NCI-H226 (cell line): ENCODE results near the gene PBX4.

Experiments
- DNase-seq: peaks from one replicate; pipeline ENCODE4 v3.0.0-alpha.2; 2015

PBX4 gene

DNA sequence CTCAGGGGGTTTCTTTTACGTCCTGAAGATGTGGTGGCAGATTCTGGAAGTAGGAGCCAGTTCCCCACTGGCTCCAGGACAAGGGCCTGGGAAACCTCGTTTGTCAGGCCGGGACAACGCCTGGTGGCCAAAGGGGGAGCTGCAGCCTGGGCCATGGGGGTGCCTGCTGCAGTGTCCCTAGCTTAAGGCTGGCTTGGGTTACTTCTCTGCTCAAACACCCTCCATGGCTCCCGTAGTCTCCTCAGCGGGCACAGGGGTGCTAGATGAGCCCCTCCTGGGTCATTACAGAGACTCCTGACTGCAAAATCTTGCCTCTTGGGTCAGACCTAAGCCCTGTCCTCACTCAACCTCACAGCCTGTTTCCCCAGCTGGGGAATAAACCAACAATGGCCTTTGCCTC is 65.7 kb downstream of the PBX4 start:
- no peak for DNase-seq

DNA sequence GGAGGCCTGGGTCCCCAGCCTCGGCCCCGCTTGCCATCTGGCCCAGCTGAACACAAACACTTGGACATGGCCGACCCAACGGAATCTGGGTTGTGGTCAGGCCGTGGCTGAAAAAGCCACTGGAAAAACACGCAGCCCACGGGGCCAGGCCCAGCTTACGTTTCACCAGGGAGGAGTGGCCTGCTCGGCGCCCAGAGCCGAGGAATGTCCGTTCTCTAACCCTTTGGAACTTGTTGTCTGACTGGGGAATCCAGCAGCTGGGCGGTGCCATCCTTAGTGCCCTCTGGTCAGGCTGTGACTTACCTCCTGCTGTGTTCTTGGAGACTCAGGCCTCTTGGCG is 66.7 kb downstream of the PBX4 start:
- DNase-seq = no peak

DNA sequence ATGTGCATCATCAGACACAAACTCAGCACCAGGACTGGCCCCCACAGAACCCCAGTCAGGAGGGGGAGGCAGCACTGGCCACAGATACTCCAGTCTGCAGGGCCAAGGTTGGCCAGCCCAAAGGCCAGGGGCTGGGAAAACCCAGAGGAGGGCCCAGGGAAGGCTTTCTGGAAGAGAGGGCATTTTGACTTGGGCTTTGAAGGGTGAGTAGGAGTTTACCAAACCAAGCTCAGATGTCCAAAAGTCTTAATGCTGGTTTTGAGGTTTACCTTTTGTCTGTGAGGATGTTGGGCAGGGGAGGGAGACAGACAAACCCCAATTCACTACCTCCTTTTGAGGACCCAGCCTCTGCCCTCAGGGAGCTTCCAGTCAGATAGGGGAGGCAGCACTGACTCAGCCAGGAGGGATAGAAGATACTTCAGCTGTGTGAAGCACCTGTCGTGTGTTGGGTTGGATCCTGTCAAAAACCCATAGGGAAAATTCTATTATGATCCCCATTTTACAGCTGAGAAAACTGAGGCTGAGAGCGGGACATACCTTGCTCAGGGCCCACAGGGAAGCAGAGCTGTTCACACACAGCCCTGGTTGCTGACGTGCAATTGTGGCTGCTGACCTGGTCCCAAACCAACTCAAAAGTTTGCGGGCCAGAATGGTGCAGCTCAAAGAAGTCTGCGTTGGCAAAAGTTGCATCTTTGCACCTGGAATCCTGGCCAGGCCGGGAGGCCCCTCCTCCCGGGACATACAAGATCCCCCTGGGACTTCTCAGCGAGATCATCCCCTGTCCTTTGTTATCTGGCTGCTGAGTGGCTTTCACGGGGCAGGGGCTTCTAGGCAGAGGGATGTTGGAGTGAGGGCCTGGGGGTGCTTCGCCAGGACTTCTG is 67.3 kb downstream of the PBX4 start:
- no peak for DNase-seq

DNA sequence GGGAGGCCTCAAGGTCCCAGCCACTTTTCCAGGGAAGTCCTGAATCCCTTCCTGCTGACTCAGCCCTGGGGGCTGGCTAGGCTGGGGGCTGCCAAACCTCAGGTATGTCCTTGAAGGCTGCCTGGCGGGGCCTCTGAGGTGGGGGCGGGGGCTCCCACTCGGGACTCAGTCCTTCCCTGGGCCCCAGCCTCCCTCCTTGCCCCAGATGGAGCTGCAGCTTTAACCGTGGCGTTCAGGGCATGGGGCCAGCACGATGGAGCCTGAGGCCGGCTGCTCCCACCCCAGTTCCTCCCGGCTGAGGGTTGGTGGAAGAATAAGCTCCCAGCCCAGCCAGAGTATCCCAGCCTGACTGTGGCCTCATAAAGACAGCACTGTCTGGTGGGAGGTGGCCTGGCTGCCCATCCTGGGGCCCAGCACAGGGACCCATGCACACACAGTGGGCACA is 68.0 kb downstream of the PBX4 start:
- no peak for DNase-seq

DNA sequence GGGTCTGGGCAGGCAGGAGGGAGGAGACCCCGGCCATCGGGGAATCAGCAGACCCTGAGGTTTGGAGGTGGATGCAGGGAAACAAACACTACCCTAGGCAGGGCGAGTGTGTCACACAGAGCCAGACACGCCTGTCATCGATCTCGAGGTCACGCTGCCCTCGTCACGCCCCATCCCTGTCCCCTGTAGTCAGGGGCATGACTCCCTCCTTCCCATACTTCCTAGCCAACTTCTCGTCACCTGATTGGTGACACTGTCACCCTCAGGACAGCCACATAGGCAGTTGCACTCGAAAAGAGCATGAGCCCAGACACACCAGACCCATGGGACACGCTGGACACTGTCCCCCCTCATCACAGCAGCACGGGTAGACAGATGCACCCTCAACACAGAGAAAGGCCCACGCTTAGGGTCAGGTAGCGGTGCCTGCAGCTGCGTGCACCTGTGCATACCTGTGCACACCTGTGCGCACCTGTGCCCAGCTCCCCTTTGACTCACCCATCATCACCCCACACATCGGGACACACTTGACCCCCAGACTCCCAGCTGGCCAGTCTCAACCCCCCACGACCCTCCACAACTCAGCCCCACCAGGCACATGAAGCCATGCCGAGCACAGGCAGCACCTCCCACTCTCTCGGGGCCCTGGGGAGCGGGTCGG is 68.6 kb downstream of the PBX4 start:
- no peak for DNase-seq

DNA sequence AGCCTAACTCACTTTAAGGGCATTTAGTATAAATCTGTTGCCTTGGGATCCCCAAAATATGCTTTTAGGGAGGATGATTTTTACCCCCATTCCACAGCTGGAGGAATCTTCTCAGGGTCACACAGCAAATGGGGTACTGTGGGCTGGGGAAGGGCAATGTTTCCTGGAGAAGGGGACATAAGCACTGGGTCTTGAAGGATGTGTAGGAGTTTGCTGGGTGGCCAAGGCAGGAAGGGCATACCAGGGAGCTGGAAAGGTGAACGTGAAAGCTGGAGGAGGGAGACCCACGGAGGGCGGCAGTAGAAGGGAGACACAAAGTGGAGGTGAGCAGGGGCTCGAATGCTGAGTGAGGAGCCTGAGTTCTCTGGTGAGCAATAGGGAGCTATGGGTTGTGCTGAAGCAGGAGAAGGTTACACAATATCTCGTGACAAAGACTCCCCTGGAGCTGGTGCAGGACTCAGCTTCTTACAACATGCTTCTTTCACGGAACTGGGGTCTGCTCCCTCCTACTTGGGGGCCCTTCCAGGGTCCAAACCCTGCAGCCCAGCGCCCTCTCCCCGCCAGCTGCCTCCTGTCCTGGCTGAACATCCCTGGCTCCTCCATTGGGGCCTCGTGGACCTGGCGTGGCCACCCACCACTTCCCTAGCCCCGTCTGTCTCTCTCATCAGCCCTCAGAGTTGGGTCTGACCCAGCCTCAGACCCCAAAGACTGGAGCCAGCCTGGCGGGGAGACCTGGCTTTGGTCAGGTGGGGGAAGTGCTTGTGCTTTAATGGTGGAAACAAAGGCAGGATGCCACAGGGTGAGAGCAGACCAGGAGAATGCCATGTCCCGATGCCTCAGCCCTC is 69.3 kb downstream of the PBX4 start:
- DNase-seq = no peak

DNA sequence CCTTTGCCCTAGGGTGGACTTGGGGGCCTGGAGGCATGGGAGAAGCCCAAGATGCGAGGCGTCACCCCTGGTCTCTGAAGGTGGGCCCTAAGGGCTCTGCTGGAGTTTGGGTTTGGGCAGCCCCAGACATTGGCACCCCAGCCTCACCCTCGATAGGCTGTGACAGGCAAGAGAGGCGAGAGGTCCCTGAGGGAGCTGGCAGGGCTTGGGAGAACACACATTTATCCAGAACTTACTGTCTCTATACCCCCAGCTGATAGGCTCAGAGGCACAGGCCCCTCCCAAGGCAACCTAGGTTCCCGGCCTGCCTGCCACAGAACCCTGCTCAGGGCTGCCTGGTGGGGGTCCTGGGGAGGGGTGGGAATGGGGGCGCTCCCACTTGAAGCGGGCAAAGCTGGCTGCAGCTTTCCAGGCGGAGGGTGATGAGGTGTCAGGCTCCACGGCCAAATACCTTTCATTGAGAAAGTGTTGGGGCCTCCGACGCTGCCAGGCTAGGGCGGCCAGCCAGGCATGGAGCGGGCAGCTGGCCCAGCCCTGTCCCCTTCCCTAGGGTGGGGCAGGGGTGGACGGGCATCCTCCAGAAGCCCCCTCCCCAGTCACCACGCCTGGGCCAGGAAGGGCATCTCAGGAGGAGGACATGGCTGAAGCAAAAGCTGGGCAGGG is 70.7 kb downstream of the PBX4 start:
- no peak for DNase-seq

DNA sequence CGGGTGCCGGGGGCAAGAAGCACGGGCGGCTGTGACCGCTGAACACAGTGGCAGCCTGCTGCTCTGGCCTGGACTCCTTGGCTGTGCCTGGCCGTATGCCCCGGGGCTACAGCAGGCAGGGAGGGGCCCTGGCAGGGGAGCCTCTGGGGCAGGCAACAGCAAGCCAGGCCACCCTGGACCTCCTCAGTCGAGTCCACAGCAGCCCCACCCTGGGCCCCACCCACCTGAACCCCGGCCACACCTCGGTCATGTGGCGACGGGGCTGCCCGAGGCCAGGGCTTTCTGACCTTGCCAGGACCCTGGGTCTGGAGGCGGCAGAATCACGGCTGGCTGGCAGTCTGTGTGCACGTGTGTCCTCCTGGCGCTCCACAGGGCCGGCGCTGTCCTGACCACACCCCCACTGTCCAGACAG is 71.7 kb downstream of the PBX4 start:
- DNase-seq = no peak

DNA sequence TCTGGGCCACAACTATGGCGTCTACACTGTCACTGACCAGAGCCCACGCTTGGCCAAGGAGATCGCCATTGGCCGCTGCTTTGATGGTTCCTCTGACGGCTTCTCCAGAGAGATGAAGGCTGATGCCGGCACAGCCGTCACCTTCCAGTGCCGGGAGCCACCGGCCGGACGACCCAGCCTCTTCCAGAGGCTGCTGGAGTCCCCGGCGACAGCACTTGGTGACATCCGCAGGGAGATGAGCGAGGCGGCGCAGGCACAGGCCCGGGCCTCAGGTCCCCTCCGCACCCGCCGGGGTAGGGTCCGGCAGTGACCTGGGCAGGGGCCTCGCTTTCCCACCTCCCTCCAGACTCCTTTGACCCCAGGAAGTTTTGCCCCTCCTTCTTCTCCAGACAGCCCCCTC is 72.8 kb downstream of the PBX4 start:
- DNase-seq = no peak

DNA sequence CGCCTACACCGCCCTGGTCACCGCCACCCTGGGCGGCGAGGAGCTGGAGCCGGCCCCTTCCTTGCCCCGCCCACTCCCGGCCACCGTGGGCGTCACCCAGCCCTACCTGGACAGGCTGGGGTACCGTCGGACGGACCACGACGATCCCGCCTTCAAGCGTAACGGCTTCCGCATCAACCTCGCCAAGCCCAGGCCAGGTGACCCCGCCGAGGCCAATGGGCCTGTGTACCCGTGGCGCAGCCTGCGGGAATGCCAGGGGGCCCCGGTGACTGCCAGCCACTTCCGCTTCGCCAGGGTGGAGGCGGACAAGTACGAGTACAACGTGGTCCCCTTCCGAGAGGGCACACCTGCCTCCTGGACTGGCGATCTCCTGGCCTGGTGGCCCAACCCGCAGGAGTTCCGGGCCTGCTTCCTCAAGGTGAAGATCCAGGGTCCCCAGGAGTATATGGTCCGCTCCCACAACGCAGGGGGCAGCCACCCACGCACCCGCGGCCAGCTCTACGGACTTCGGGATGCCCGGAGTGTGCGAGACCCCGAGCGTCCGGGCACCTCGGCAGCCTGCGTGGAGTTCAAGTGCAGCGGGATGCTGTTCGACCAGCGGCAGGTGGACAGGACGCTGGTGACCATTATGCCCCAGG is 73.4 kb downstream of the PBX4 start:
- no peak for DNase-seq

DNA sequence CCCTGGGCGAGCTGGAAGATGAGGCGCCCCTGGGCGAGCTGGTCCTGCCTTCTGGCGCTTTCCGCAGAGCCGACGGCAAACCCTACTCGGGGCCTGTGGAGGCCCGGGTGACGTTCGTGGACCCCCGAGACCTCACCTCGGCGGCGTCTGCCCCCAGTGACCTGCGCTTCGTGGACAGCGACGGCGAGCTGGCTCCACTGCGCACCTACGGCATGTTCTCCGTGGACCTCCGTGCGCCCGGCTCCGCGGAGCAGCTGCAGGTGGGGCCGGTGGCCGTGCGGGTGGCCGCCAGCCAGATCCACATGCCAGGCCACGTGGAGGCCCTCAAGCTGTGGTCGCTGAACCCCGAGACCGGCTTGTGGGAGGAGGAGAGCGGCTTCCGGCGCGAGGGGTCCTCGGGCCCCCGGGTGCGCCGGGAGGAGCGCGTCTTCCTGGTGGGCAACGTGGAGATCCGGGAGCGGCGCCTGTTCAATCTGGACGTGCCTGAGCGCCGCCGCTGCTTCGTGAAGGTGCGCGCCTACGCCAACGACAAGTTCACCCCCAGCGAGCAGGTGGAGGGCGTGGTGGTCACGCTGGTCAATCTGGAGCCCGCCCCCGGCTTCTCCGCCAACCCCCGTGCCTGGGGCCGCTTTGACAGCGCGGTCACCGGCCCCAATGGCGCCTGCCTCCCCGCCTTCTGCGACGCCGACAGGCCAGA is 74.1 kb downstream of the PBX4 start:
- DNase-seq = no peak

DNA sequence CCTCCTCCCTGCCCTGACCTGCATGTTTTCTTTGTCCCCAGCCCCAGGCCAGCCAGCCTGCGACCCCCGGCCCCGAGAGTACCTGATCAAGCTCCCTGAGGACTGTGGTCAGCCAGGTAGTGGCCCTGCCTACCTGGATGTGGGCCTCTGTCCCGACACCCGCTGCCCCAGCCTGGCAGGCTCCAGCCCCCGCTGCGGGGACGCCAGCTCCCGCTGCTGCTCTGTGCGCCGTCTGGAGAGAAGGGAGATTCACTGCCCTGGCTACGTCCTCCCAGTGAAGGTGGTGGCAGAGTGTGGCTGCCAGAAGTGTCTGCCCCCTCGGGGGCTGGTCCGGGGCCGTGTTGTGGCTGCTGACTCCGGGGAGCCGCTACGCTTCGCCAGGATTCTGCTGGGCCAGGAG is 74.8 kb downstream of the PBX4 start:
- DNase-seq = no peak

DNA sequence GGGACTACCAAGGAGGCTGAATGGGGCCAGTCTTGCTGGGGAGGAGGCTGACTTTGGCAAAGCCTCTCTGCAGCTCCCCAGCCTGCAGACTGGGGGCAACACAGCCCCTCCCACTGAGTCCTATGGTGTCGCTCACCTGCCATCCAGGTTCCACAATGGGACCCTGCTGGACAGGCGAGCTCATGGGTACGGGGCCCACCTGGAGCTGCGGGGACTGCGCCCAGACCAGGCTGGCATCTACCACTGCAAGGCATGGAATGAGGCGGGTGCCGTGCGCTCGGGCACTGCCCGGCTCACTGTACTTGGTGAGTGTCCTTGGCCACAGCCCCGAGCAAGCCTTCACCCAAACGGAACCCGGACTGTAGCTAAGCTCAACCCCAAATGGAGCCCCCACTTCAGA is 75.4 kb downstream of the PBX4 start:
- DNase-seq = no peak

DNA sequence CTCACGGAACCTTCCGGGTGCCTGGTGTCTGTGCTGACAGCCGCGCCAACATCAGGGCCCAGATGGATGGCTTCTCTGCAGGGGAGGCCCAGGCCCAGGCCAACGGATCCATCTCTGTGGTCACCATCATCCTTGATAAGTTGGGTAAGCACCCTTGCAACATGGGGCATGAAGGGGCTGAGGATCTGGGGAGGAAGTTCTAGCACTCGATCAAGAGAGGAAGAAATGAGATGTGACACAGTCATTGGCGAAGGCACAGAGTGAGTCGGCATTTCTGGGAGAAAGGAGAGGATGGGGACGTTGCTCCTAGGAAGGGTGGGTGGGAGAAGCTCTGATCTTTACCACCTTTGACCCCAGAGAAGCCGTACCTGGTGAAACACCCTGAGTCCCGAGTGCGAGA is 76.0 kb downstream of the PBX4 start:
- DNase-seq = no peak

DNA sequence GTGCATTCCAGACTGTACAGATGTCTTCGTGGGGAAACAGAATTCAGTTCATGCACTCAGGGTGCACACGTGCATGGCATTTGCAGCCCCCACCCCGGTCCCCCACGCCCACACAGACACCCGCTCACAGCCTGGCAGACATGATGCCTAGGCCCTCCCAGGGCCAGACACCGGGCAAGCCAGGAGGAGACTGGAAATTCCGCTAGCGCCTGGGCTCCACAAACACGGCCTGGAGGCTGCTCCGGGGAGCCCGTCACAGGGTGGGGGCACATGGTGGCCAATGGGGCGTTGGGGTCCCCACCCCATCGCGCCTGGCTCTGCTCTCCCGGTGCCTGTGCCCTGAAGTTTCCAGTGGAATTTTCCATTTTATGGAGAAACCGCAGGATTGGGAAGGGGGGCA is 76.9 kb downstream of the PBX4 start:
- DNase-seq = no peak

DNA sequence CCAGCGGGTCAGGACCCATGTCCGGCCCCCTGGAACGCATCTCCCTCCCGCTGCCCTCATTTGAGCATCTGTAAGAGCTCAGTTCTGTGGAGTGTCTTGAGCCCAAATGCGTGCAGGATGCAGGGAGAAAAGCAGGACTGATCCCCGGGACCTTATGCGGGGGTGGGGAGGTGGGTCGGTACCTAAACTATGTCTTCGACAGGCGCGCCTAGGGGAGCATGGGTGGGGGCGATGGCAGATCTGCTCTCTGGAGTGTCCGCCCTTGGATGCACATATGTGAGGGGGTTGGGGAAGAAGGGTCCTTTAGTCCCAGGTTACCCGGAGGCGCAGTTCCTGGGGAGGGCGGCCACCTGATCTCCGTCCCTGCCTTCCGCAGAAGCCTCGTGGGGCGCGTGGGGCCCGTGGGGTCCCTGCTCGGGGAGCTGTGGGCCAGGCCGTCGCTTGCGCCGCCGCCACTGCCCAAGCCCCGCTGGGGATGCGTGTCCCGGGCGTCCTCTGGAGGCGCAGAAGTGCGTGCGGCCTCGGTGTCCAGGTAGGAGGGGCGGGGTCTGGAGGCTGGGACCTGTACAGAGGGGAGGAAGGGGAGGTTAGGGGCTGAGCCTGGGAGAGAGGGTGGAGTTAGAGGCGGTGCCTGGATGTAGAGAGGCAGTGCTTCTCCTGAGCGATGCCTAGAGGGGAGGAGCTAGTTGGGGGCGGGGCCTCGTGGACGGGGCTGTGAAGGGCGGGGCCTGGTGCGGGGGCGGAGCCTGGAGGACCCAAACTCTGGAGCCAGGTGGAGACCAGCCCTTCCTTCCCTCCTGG is 77.6 kb downstream of the PBX4 start:
- no peak for DNase-seq

DNA sequence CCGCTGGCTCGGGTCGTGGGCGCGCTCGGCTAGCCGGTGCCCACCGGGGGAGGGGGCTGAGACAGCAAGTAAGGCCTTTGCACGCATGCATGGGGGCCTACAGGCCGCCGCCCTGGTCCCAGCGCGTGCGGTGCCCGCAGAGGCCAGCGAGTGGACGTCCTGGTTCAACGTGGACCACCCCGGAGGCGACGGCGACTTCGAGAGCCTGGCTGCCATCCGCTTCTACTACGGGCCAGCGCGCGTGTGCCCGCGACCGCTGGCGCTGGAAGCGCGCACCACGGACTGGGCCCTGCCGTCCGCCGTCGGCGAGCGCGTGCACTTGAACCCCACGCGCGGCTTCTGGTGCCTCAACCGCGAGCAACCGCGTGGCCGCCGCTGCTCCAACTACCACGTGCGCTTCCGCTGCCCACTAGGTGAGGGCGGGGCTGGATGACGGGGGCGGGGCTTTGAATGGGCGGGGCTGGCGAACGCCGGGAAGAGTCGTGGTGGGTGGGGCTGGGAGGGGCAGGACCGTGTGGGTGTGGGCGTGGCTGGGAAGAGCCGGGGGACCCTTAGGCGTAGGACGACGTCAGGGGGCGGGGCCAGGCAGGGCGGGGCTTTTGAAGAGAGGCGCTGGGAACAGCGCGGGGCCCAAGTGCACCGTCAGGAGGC is 78.3 kb downstream of the PBX4 start:
- DNase-seq = no peak

DNA sequence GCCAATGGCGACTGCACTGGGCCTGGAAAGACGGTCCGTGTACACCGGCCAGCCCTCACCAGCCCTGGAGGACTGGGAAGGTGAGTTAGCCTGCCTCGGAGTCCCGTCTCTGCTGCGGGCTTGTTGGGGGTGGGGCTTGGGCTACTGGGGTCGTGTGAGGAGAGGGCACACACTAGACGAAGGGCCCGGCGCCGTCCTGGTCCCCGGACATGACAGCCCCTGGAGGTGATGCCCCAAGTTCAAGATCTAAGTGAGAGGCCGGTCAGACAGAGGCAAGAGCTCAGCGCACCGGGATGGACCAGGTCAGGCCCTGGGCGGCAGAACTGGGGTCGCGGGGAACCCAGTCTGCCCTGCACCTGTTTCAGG is 78.8 kb downstream of the PBX4 start:
- no peak for DNase-seq

DNA sequence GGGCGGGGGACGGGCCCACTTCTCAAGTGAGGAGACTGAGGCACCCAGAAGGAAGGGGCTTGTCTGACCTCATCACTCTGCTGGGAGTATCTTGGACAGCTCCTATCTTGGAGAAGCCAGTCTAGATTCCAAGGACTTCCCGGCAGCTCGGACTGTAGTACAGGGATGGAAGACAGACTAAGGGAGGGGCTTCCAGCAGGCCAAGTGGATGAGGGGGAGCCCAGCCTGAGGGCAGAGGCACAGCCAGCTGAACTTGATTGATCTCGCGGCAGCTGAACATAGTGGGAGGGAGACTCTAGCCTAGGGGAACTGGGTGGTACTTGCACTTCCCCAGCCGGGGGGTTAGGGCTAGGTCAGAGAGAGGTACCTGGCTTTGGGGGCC is 79.7 kb downstream of the PBX4 start:
- no peak for DNase-seq

DNA sequence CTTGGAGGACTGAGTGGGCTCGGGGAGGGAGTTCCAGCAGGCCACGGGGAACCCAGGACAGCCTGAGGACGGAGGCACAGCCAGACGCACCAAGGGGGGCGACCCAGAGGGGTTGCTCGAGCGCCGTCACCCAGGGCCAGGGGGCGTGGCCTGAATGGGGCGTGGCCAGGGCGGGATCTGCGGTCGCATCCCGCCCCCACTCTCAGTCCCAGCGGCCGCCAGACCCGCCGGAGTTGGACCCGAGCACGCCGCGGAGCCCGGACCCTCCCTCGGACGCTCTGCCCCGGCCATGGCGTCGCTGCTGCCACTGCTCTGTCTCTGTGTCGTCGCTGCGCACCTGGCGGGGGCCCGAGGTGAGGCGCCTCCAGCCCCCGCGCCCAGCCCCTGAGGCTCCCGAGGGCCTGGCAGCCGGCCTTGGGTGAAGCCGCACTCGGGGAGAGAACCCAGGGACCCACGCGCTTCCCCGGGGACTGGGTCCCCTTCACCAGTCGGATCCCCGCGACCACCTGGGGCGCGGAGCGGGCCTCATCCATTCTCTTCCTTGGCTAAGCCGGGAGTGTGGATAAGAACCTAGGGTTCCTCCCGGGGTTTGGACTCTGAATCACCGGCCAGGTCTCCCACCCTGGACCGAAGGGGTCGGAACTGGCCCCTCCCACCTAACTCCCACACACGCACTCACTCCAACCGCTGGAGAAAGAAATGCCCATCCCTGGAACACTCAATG is 80.3 kb downstream of the PBX4 start, which contains the start of gene CILP2:
Gene CILP2, plus strand, starts transcription at position 205 of the 724 bp plus-strand sequence. Its CDS starts 85 bp downstream, at position 290.
- no peak for DNase-seq
